HepG2 (cell line): Measurements from ENCODE around the gene PLA2G2E.

Experiments
- AFF4 ChIP-seq: sonication (generic); formaldehyde crosslinking; IDR thresholded peaks from 2 replicates; pipeline ENCODE4 v1.4.0; 2020; ENCODE audit warnings: missing genetic modification reagents
- CTCF ChIP-seq: sonication (generic); formaldehyde crosslinking; IDR thresholded peaks from 2 replicates; pipeline ENCODE4 v1.5.0; 2020; ENCODE audit warnings: mild to moderate bottlenecking, missing genetic modification reagents, moderate library complexity
- NR2C2 ChIP-seq: sonication (generic); formaldehyde crosslinking; IDR thresholded peaks from 2 replicates; pipeline ENCODE4 v1.4.0; 2020; ENCODE audit warnings: missing genetic modification reagents, mild to moderate bottlenecking, moderate library complexity, borderline replicate concordance
- TCF12 ChIP-seq, 2 experiments: fragments of 450-650 bp in 1 of 2; sonication (generic) in 1 of 2; formaldehyde crosslinking in 1 of 2; IDR thresholded peaks; 2 replicates each; pipeline versions ENCODE4 v1.6.1 to v1.8.0; 2017 to 2022; ENCODE audit warnings: antibody characterized with exemption in 1 of 2, mild to moderate bottlenecking in 1 of 2, missing genetic modification reagents in 1 of 2, moderate library complexity in 1 of 2
- ZNF280B ChIP-seq: sonication (generic); formaldehyde crosslinking; IDR thresholded peaks from 2 replicates; pipeline ENCODE4 v1.5.0; 2020; ENCODE audit warnings: missing genetic modification reagents, mild to moderate bottlenecking, borderline replicate concordance
- ZUFSP ChIP-seq: sonication (generic); formaldehyde crosslinking; IDR thresholded peaks from 2 replicates; pipeline ENCODE4 v1.9.0; 2021; ENCODE audit warnings: missing genetic modification reagents, mild to moderate bottlenecking, borderline replicate concordance

- TF ChIP-seq CTCF (CRISPR knock-in tag) (no peak), ZNF280B (no peak), TCF12 (IDR thresholded peaks at IDR 0.05) (no peak), TCF12 (CRISPR knock-in tag; IDR thresholded peaks at IDR 0.05) (no peak), ZUFSP (no peak), NR2C2 (CRISPR knock-in tag) (no peak), AFF4 (CRISPR knock-in tag) (no peak)
Observed at GRCh38 chr1:19946971-19947370, 23.6 kb upstream of the PLA2G2E start.
